ENCODE measurements around the gene SDF4. TPM values are rescaled to one million over a fixed set of nuclear protein-coding genes. Genes with fewer than 3 reads are reported as not detected.

The SDF4 gene
- total RNA-seq, 1 experiment from 2014 or later = 122 TPM

GRCh38 chr1:1171546-1172340 lies 60.1 kb downstream of the SDF4 start:
- POLR2A ChIA-PET = no interaction called here
- no peak overlapping the region for H3K27ac Mint-ChIP-seq (ENCODE audit: low read depth, unreplicated experiment)

GRCh38 chr1:1171161-1171545 lies 60.6 kb downstream of the SDF4 start:
- intact Hi-C loops (cut with micrococcal nuclease) = no loop called here
- Mint-ChIP-seq H3K4me1 (ENCODE audit: insufficient read depth, unreplicated experiment) (no peaks in the 10 kb centered on the region), H3K27ac (ENCODE audit: low read depth, unreplicated experiment) (no peak overlapping the region), H3K9me3 (ENCODE audit: unreplicated experiment) (no peaks in the 10 kb centered on the region), H3K27me3 (ENCODE audit: insufficient read depth, unreplicated experiment) (no peaks in the 10 kb centered on the region), H3K4me3 (ENCODE audit: unreplicated experiment) (no peak overlapping the region), H3K36me3 (ENCODE audit: insufficient read depth, unreplicated experiment) (no peaks in the 10 kb centered on the region)
- ChIA-PET CTCF (no interaction called here), POLR2A (no interaction called here)
- no peak for TF ChIP-seq CTCF (IDR thresholded peaks at IDR 0.05; ENCODE audit: unreplicated experiment)
- DNase-seq (ENCODE audit: unreplicated experiment) = no peak
- no TSS peak for BruUV-seq (replicated peaks)

More at GRCh38 chr1:1171546-1172340, 60.1 kb downstream of the SDF4 start:
- intact Hi-C loops (cut with micrococcal nuclease) = no loop called here
- H3K36me3 Mint-ChIP-seq (ENCODE audit: insufficient read depth, unreplicated experiment) = no peaks in the 10 kb centered on the region
- BruUV-seq (replicated peaks) = no TSS peak
- H3K4me1 Mint-ChIP-seq (ENCODE audit: insufficient read depth, unreplicated experiment) = no peaks in the 10 kb centered on the region
- H3K4me3 Mint-ChIP-seq (ENCODE audit: unreplicated experiment) = no peak overlapping the region
- CTCF ChIA-PET = interaction anchor here (0.7 kb wide), 1 partner anchor 38 kb away, joined by 3 read pairs; no protein-coding TSS in a partner anchor
- no peak for DNase-seq (ENCODE audit: unreplicated experiment)
- H3K9me3 Mint-ChIP-seq (ENCODE audit: unreplicated experiment) = no peaks in the 10 kb centered on the region
- no peak for TF ChIP-seq CTCF (IDR thresholded peaks at IDR 0.05; ENCODE audit: unreplicated experiment)
- H3K27me3 Mint-ChIP-seq (ENCODE audit: insufficient read depth, unreplicated experiment) = peaks cover 5% of the 10 kb centered on the region

GRCh38 chr1:1170215-1171091 lies 61.3 kb downstream of the SDF4 start:
- intact Hi-C loops (cut with micrococcal nuclease) = no loop called here
- no peak for DNase-seq (ENCODE audit: unreplicated experiment)
- Mint-ChIP-seq H3K4me3 (ENCODE audit: unreplicated experiment) (no peak overlapping the region), H3K4me1 (ENCODE audit: insufficient read depth, unreplicated experiment) (no peaks in the 10 kb centered on the region), H3K27ac (ENCODE audit: low read depth, unreplicated experiment) (no peak overlapping the region), H3K27me3 (ENCODE audit: insufficient read depth, unreplicated experiment) (no peaks in the 10 kb centered on the region), H3K36me3 (ENCODE audit: insufficient read depth, unreplicated experiment) (no peaks in the 10 kb centered on the region), H3K9me3 (ENCODE audit: unreplicated experiment) (no peaks in the 10 kb centered on the region)
- BruUV-seq (replicated peaks) = no TSS peak
- no peak for TF ChIP-seq CTCF (IDR thresholded peaks at IDR 0.05; ENCODE audit: unreplicated experiment)
- ChIA-PET CTCF (interaction anchor here (1.1 kb wide), 1 partner anchor 169 kb away, joined by 3 read pairs; no protein-coding TSS in a partner anchor), POLR2A (no interaction called here)

Measured in MCF 10A (cell line).